ENCODE measurements around the gene ADCY3. TPM values are rescaled to one million over a fixed set of nuclear protein-coding genes. Genes with fewer than 3 reads are reported as not detected.

The ADCY3 gene
- total RNA-seq, 4 donors from 2014 or later, result 3.9 to 16.6 (median 12.3) TPM

- Histone ChIP-seq H3K9me3 (no peaks in the 10 kb centered on the region), H3K4me3 (no peak overlapping the region), H3K27ac (no peak overlapping the region), H3K4me1 (no peaks in the 10 kb centered on the region), H3K36me3 (no peaks in the 10 kb centered on the region), H3K27me3 (no peaks in the 10 kb centered on the region)
- DNase-seq (no peak), ATAC-seq (no peak)
- TF ChIP-seq, protein P1, sequence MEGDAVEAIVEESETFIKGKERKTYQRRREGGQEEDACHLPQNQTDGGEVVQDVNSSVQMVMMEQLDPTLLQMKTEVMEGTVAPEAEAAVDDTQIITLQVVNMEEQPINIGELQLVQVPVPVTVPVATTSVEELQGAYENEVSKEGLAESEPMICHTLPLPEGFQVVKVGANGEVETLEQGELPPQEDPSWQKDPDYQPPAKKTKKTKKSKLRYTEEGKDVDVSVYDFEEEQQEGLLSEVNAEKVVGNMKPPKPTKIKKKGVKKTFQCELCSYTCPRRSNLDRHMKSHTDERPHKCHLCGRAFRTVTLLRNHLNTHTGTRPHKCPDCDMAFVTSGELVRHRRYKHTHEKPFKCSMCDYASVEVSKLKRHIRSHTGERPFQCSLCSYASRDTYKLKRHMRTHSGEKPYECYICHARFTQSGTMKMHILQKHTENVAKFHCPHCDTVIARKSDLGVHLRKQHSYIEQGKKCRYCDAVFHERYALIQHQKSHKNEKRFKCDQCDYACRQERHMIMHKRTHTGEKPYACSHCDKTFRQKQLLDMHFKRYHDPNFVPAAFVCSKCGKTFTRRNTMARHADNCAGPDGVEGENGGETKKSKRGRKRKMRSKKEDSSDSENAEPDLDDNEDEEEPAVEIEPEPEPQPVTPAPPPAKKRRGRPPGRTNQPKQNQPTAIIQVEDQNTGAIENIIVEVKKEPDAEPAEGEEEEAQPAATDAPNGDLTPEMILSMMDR (IDR thresholded peaks at IDR 0.05 in 4 of 5, conservative IDR thresholded peaks at IDR 0.05 in 1 of 5), result no peak
- no peak for TF ChIP-seq POLR2A (IDR thresholded peaks at IDR 0.05)
- intact Hi-C loops (cut with DNase I; ENCODE audit: low total_unique reads) (no loop called here), in situ Hi-C loops (cut with MboI; ENCODE audit: low sequenced_read_pairs in 4 of 4) (no loop called here)
Measured at GRCh38 chr2:24834733-24835395, 85.2 kb downstream of the ADCY3 start.

GRCh38 chr2:24833821-24834732, 86.0 kb downstream of the ADCY3 start:
- Histone ChIP-seq H3K9me3 (no peaks in the 10 kb centered on the region), H3K4me1 (no peaks in the 10 kb centered on the region), H3K4me3 (no peak overlapping the region), H3K36me3 (no peaks in the 10 kb centered on the region), H3K27me3 (no peaks in the 10 kb centered on the region), H3K27ac (no peak overlapping the region)
- in situ Hi-C loops (cut with MboI; ENCODE audit: low sequenced_read_pairs in 4 of 4), result no loop called here
- DNase-seq (no peak), ATAC-seq (no peak)
- no peak for TF ChIP-seq POLR2A (IDR thresholded peaks at IDR 0.05)
- TF ChIP-seq, protein P1 (IDR thresholded peaks at IDR 0.05 in 4 of 5, conservative IDR thresholded peaks at IDR 0.05 in 1 of 5), result no peak
- intact Hi-C loops (cut with DNase I; ENCODE audit: low total_unique reads), result no loop called here

DNA sequence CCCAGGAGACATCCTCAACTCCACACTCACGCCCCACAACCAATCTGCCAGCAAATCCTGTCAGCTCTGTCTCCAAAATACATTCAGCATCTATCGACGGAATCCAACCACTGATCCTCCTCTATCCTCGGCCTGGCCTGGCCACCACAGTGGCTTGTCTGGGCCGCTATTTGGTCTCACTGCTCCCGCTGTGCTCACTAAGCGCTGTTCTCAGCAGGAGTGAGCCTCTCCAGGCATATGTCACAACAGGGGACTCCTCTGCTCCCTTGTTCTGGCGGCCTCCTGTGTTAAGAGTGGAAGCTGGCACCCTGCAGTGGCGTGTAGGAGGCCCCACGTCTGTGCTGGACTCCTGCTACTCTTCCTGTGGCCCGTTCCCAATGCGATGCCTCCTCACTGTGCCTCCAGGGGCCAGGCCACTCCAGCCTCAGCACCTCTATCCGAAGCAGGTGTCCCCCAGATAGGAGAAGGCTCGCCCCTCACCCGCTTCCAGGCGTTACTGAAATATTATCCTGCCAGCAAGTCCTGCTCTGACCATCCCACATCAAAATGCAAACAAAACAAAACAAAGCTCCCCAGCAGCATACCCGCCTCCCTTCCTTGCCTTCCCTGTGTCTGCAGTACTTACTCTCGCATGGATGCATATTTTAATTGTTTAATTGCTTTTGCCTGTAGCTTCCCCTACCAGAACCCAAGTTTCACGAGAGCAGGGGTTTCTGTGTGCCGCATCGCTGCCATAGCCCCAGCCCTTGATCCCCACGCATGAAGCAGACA, 86.9 kb downstream of the ADCY3 start:
- H3K4me1 ChIP-seq, result peaks cover 0 to under 1% of the 10 kb centered on the region in 2 donors
- ATAC-seq (no peak), DNase-seq (no peak)
- TF ChIP-seq, protein P1 (IDR thresholded peaks at IDR 0.05 in 4 of 5, conservative IDR thresholded peaks at IDR 0.05 in 1 of 5), result no peak
- no peak for TF ChIP-seq POLR2A (IDR thresholded peaks at IDR 0.05)
- intact Hi-C loops (cut with DNase I; ENCODE audit: low total_unique reads) (no loop called here), in situ Hi-C loops (cut with MboI; ENCODE audit: low sequenced_read_pairs in 4 of 4) (no loop called here)
- no peaks in the 10 kb centered on the region for H3K36me3 ChIP-seq
- no peak overlapping the region for H3K27ac ChIP-seq
- H3K4me3 ChIP-seq, result no peak overlapping the region
- H3K27me3 ChIP-seq, result no peaks in the 10 kb centered on the region
- H3K9me3 ChIP-seq, result no peaks in the 10 kb centered on the region

DNA sequence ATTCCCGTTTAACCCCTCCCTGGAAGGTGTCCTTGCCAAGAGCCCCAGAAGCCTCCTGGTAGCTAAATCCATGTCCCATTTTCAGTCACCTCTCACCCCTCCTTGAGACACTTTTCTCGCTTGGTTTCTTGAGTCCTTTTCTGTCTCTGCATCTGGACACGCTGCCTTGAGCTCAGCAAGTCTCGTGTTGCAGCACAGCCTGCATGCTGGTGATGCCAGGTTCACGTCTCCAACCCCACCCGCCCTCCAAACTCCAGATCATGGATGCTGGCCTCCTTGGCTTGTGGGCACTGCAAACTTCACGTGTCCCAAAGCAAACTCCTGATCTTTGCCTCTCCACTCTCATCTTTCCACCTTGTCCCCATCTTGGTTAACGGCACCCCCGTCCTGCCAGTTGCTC, 87.5 kb downstream of the ADCY3 start:
- no peaks in the 10 kb centered on the region for H3K9me3 ChIP-seq
- no peak overlapping the region for H3K4me3 ChIP-seq
- H3K4me1 ChIP-seq, result peaks cover 0 to 5% of the 10 kb centered on the region in 2 donors
- in situ Hi-C loops (cut with MboI; ENCODE audit: low sequenced_read_pairs in 4 of 4), result no loop called here
- TF ChIP-seq, protein P1 (IDR thresholded peaks at IDR 0.05 in 4 of 5, conservative IDR thresholded peaks at IDR 0.05 in 1 of 5), result no peak
- no peak for TF ChIP-seq POLR2A (IDR thresholded peaks at IDR 0.05)
- H3K27ac ChIP-seq, result no peak overlapping the region
- DNase-seq, result no peak
- H3K36me3 ChIP-seq, result no peaks in the 10 kb centered on the region
- intact Hi-C loops (cut with DNase I; ENCODE audit: low total_unique reads), result no loop called here
- no peaks in the 10 kb centered on the region for H3K27me3 ChIP-seq
- no peak for ATAC-seq
